Myocyte (in vitro differentiated cells): ENCODE data around the gene DGKH. TPM values are rescaled to one million over a fixed set of nuclear protein-coding genes. Genes with fewer than 3 reads are reported as not detected.
"Not testable (repeated sequence)": the region's sequence is repeated elsewhere in the genome, so short reads cannot be mapped to it uniquely, and the experiment has no call there.

Experiments
- DNase-seq: peaks from one replicate; pipeline ENCODE4 v3.0.0-alpha.2; 2012; ENCODE audit warnings: low read depth
- total RNA-seq: library from RNA; depleted of rRNA; stranded (reverse); fragments of >200 nt; gene quantifications from 2 replicates; pipeline ENCODE4 v1.2.3, GENCODE V29; 2014

Gene DGKH
- total RNA-seq, 1 donor from 2014 or later = 2.6 TPM

DNA sequence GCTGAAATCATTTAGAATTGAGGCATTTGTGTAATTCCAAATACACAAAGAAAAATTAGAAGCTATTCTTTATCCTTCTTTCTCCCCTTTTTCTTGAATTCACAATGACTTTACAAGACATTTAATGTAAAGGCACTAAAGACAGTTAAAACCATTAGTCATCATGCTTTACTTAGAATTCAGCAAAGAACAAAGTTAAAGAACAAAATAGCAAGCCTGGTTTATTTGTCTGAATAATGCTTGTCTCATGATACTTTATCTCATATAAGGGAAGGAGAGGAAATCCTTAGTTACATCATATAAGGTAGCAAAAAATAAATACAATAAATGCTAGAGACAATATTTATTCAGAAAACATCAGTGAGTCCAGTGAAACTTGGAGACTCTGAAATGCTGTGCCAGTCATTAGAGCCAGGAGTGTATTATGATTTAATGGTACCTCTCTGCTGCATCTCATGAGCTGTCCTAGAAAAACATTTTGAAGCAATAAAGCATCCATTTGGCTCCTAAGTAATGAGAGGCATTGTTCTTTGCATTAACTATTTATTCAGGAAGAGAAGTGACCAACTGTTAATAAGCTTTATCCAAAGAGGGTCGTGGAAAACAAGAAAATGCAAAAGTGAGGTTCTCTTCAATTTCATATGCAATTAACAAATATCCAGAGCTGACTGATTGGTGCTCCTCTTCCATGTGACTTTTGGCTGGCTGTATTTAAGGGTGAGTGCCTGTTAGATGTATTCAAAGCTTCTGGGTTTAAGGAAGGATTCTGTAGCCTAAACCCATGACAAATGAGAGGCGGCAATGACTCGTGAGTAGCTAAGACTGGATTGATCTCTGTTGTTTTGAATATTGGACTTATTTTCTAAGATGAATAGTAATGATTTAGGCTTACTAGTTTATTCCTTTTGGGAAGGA is 105.0 kb downstream of the DGKH start:
- no peak for DNase-seq

DNA sequence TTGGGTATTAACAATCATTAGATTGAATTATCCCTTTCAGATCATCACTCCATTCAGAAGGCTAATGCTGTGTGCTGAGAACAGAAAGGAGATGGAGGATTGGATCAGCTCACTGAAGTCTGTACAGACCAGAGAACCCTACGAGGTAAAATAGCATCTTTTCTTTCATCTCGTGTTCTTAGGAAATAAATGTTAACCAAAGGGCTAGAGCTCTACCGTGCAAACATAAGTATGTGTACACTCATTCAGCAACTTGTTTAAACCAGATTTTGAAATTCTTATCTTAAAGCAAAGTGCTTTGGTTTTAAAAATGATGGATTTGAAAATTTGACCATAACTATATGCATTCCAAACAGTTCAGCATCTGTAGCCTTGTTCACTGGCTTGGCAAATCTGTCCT is 106.8 kb downstream of the DGKH start:
- DNase-seq = no peak

DNA sequence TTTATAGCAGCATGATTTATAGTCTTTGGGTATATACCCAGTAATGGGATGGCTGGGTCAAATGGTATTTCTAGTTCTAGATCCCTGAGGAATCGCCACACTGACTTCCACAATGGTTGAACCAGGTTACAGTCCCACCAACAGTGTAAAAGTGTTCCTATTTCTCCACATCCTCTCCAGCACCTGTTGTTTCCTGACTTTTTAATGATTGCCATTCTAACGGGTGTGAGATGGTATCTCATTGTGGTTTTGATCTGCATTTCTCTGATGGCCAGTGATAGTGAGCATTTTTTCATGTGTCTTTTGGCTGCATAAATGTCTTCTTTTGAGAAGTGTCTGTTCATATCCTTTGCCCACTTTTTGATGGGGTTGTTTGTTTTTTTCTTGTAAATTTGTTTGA is 114.9 kb downstream of the DGKH start:
- not testable (repeated sequence) for DNase-seq

DNA sequence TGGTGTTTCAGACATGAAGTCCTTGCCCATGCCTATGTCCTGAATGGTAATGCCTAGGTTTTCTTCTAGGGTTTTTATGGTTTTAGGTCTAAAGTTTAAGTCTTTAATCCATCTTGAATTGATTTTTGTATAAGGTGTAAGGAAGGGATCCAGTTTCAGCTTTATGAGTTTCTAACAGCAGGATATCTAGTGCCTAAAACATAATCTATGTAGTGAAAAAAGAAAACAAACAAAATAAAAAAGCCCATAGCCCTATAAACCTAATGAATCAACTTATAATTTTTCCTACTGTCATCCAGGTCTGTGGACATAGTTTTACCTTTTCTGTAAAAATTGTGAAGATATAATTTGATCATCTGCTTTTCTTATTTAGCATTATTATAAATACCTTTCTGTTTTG is 115.5 kb downstream of the DGKH start:
- DNase-seq = not testable (repeated sequence)

DNA sequence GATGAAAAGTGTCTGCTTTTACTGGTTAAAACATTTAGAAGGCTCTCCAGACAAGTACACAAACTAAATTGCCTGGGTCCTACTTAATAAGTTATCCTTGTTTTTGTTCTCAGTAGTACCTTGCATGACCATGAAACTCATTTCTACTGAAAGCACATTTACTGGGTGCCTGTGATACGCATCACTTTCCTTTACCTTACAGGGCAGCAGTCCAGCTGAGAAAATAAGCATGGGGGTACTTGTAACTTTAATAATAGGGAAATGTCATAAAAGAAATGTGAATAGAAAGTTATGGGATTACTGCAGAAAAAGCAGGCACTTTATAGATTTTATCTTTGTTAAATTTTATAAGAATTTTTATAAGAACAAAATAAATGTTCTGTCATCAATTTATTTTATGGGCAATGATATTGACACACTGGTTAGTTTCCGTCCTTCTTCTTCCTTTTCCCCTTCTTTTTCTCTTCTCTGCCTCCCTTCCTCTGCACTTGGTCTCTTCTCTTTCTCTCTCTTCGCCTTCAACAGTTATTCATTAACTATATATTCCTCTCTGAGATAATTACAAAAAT is 116.2 kb downstream of the DGKH start:
- DNase-seq = no peak

DNA sequence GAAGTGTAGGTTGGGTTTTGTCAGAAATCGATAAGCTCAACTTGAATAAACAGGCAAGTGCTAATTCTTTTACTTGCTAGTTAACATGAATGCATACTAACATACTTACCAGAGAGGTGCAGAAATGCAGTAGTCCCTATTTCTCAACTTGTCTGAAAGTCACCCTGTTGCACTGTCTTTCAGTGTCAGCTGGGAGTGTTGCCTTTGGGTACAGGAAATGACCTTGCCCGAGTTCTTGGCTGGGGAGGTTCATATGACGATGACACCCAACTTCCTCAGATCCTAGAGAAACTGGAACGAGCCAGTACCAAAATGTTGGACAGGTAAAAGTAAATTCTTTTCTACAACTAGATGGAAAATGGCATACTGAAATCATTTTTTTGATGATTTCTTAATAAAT is 120.0 kb downstream of the DGKH start:
- DNase-seq = no peak

DNA sequence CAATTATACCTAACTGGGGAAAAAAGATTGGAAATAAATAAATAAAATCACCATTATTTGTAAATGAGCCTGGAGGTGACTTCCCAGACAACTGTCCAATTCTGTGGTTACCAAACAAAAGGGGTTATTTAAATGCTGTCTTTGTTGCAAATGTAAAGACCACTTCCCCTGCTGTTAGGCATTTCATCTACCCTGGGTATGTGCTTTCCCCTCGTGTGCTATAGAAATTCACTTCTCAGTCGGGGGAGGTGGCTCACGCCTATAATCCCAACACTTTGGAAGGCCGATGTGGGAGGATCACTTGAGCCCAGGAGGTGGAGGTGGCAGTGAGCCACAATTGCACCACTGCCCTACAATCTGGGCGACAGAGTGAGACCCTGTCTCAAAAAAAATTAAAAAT is 121.6 kb downstream of the DGKH start:
- no peak for DNase-seq

DNA sequence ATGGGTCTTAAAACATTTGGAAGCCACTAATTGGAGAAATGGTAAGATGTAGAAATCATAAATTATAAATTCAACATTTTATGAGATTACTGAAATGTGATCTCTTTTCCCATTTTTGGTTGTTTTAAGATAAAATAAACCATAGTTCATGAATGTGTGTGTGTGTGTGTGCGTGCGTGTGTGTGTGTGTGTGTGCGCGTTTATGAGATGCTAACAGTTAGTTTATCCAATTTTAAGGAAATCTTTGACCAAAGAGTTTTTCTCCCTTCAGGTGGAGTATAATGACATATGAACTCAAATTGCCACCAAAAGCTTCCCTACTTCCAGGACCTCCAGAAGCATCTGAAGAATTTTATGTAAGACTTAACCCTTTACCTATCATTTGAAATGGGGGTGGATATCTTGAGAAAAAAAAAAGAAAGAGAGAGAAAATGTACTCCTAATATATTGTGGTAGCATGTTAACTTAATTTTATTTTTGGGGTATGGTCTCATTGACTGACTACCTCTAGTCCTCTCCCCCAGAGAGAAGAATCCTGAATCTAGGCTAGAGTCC is 125.4 kb downstream of the DGKH start:
- DNase-seq = no peak

DNA sequence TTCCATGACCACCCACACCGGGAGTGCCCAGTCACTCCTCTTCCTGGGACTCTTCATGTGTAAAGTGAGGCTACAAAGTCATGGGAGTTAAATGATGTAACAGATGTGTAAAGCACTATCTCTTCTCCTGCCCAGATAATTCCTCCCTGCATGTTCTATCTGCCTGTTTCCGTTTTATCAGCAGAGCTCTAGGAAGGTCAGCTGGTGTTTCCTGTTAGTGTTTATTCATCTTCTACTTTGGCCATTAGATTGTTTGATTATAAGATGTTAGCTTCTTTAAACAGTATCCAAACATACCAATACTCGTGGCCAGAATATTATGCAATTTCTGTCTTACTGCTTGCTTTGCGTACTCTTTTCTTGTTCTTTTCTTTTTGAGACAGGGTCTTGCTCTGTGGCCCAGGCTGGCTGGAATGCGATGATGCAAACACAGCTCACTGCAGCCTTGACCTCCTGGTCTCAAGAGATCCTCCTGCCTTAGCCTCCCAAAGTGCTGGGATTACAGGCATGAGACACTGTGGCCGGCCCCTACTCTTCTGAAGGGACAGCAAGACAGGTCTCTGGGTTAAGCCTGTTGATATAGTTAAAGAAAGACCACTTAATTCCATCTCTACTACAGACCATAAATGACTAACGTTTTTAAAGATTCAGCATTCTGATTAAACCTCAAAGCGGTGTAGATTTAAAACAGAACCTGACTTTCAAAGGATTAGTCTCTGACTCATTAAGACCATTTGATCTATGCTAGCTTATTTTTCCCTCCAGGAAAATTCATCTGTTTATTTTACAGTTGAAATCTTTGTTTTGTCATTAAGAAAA is 126.1 kb downstream of the DGKH start:
- DNase-seq = peak; percentile 7

DNA sequence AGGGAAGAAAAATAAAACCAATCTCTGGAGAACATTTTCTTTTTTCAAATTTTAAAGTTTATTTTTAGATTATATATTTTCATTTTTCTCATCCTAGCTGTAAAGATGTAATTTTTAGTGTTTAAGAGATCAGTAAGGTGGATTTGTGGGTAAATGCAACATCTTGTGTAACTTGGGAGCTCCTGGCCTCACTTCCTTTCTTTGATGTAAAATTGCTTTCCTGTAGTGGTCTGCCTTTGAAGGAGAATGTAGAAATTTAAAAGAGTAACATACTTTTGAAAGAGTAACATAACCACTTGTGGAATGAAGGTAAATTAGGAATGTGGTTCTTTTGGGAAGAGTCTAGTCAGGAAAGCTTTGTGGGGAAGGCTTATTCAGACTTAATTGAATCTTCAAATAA is 127.8 kb downstream of the DGKH start:
- no peak for DNase-seq

DNA sequence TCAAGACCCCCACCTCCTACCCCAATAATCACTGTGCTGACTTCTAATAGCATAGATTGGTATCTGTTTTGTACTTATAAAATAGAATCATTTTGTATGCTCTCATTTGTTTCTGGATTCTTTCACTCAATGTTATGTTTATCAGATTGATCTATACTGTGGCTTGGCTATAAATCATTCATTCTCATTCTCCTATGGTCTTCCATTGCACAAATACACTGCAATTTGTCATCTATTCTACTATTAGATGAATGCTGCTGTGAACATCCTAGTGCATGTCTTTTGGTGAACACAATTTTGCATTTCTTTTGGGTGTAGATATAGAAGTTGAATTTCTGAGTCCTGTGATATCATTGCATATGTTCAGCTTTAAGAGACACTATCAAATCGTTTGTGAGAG is 128.7 kb downstream of the DGKH start:
- DNase-seq = no peak

DNA sequence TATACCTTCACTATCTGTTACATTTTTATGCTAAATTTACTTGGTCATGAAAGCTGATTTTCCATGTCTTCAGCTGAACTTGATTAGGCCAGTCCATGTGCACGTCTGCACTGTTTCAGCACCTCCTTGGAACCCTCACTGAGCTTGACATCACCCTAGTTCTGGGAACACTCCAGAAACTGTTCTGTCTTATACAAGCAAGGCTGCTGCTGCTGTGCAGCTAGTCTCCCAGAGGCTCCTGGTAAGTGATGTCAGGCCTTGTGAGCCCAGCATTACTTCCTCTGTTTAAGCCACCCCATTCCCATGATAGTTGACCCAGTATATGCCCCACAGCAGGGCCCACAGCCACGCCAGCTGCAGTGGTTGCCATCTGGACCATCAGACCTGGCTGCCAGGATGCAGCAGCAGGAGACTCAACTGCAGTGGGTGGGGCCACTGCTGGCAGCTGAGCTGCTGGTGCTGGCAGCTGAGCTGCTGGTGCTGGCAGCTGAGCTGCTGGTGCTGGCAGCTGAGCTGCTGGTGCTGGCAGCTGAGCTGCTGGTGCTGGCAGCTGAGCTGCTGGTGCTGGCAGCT is 133.0 kb downstream of the DGKH start:
- peak; percentile 20 for DNase-seq

DNA sequence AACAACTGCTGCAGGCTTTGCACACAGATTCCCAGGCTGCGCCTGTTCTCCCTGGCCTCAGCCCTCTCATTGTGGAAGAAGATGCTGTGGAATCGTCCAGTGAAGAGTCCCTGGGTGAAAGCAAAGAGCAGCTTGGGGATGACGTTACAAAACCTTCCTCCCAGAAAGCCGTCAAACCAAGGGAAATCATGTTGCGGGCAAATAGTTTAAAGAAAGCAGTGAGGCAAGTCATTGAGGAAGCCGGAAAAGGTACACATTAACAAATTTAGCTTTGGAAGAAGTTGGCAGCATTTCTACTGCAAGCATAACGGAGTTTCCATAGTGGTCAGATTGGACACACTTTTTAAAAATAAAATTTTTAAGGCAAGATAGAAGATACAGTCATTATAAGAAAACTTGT is 140.6 kb downstream of the DGKH start:
- no peak for DNase-seq

DNA sequence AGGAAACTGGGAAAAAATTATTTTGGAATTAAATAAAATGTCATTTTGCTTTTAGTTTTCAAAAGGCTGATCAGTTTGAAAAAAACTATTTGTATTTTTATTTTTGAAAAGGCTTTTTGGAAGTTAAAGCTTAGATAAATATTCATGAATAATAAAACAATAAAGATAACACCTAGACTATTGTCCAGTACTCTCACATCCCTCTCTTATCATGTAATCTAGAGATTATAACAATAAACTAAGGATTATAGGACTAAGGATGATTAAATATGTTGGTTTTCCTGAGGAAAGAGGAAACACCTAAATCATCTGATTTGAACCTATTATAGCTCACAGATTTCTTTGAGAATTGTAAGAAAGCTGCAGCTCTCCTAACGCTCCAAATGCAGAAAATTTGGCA is 142.1 kb downstream of the DGKH start:
- DNase-seq = no peak

DNA sequence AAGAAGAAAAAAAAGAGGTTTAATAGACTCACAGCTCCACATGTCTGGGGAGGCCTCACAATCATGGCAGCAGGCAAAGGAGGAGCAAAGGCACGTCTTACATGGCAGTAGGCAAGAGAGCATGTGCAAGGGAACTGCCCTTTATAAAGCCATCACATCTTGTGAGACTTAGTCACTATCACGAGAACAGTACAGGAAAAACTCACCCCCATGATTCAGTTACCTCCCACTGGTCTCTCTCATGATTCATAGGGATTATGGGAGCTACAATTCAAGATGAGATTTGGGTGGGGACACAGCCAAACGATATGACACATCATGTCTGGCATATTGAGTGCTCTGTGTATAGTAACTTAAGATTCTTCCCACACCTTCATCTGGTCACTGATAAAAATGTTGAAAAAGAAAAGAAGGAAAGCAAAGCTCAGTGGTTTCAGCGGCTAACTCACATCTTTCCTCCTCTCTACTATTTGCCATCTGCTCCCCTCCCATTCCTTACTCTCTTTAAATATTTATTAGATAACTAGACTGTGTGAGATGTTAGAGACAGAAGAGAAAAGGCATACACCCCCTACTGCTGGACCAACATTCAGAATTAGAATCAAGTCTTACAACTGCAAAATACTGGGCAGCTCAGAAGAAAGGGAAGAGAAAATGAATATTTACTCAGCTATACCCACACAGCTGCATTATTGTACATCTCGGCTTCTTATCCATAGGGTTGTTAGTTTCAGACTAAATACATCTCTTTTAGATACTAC is 163.4 kb downstream of the DGKH start:
- DNase-seq = peak; percentile 11

DNA sequence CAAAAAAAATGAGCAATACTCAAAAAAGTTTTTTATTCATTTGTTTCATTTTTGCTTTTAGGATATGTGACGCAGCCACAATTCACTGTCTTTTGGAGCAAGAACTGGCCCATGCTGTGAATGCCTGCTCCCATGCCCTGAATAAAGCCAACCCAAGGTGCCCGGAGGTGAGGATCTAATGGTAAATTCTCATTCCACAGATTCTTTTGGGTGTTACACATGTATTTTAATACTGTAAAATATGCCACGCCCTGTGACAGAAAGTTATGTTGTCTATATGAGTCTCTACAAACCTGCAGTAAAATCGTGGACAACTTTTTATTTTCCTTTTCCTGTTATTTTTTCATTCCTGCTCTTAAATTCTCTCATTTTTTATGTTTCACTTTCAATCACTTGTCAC is 166.0 kb downstream of the DGKH start:
- no peak for DNase-seq

DNA sequence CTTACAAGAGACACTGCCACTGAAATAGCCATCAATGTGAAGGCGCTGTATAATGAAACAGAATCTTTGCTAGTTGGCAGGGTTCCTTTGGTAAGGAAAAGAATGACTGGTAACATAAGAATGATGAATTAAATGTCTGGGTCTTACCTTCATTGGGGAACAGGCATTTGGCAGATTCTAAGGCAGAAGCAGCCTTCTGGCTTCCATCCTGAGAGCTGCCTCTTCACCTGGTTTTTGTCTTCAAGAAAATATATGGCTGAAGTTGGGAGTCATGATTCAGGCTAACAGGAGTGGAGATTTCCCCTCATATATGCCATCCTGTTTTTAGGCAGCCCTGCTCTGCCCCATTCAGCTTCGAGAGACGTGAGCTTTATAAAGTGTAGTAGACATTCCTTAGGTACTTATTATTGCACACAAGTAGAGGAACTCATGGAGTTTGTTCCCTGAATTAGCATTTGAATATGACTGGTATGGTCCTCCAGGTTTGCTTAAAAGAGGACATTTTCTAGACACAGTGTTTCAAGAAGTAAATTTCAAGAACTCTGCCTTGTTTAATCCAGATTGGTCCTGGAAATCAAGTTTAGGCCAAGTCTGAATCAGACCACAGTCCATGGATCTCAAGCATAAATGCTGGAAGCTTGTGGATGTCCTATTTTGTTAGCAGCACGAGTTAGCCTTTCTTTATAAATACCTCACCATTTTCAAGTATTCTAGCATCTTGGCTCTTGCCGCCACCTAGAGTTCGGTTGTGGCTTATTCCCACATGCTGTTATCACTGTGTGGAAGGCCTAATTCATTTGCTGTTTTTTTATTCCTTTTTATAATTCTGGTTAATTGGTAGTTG is 167.4 kb downstream of the DGKH start:
- DNase-seq = peak; percentile 42

DNA sequence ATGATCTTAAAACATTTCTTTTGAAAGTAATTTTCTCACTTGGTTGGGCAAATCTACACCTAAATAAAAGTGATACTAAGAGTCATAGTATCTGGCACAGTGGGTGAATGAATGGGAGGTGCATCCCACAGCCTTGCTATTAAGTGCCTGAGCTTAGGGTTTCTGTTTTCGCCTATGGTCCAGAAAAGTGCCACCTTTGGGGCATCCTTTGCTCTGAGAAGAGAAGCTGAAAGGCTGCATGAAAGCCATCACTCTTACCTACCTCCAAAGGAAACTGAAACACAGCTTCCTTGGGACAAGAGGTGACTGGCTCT is 167.9 kb downstream of the DGKH start:
- DNase-seq = no peak

DNA sequence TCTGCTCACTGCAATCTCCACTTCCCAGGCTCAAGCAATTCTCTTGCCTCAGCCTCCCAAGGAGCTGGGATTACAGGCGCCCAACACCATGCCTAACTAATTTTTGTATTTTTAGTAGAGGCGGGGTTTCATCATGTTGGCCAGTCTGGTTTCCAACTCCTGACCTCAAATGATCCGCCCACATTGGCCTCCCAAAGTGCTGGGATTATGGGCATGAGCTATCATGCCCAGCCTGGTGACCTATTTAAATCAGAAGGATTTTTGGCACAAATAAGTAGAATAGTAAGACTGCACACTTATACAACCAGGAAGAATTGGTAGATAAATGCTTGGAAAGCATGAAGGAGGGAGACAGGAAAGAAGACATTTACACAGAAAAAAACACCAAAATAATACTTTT is 170.1 kb downstream of the DGKH start:
- DNase-seq = peak; percentile 19

DNA sequence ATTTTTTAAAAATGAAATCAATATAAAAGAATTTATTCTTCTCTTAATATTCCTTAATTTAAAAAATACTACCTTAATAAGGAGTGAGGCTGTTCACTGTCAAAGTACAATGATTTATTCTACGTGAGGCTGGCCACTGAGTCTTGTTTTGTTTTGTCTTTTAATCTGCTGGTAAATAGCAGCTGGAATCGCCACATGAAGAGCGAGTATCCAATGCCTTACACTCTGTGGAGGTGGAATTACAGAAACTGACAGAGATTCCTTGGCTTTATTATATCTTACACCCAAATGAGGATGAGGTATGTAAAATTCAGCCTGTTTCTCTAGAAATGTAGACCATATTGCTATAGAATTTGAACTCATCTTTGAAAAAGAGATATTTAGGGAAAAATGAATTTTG is 170.6 kb downstream of the DGKH start:
- DNase-seq = no peak
